ENCODE data around the gene NCF1.
"Not testable (repeated sequence)": the region's sequence is repeated elsewhere in the genome, so short reads cannot be mapped to it uniquely, and the experiment has no call there.

DNA sequence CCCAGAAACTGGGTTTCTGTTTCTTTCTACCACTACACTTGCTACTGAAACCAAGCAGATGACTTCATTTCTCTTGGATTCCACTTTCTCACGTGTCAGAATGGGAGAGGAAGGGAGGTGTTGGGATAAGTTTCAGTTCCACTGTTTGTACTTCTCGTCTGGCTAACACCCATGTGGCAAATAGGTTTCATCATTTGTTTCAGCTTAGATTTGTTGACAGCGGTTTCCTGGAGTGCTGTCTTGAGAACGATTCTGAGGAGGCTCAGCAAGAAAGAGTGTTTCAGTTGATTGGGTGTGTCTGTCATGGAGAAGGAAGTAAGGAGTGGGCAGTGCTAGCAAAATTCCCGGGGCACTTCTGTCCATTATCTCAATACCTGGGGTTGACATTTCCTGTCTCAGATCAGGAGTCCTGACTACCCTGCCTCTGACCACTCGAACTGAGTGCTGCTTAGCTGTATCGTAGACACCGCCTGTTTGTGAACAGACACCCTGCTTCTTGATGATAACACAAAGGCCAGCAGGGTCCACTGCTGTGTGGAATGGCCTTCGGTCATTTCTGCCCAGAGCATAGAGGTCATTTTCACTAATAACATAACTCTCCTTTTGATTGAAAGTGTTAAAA is 29.8 kb upstream of the NCF1 start:
- not testable (repeated sequence) for TF ChIP-seq CTCF, POLR2A (IDR thresholded peaks at IDR 0.05)

Measured in thyroid gland (tissue), 4 donors.